ENCODE measurements around the gene MIEF2. TPM values are rescaled to one million over a fixed set of nuclear protein-coding genes. Genes with fewer than 3 reads are reported as not detected.
"Not testable (repeated sequence)": the region's sequence is repeated elsewhere in the genome, so short reads cannot be mapped to it uniquely, and the experiment has no call there.

MIEF2 gene
- total RNA-seq, 2 experiments from 2014 or later, result 9.0 to 11.1 TPM

- ChIA-PET CTCF (no interaction called here), POLR2A (no interaction called here)
- Mint-ChIP-seq H3K9me3 (ENCODE audit: insufficient read depth) (no peaks in the 10 kb centered on the region), H3K27me3 (ENCODE audit: low read depth) (no peaks in the 10 kb centered on the region), H3K27ac (no peak overlapping the region), H3K4me1 (ENCODE audit: low read depth) (no peaks in the 10 kb centered on the region), H3K36me3 (ENCODE audit: low read depth) (peaks cover 55% of the 10 kb centered on the region), H3K4me3 (no peak overlapping the region)
- ATAC-seq (no peak), DNase-seq (no peak)
Measured at GRCh38 chr17:18280249-18280648, 19.8 kb downstream of the MIEF2 start.

- H3K27me3 Mint-ChIP-seq (ENCODE audit: low read depth), result no peaks in the 10 kb centered on the region
- peaks cover 58% of the 10 kb centered on the region for H3K36me3 Mint-ChIP-seq (ENCODE audit: low read depth)
Measured at GRCh38 chr17:18280766-18281371, 20.4 kb downstream of the MIEF2 start.

GRCh38 chr17:18281788-18282187, 21.3 kb downstream of the MIEF2 start:
- Mint-ChIP-seq H3K4me3 (no peak overlapping the region), H3K9me3 (ENCODE audit: insufficient read depth) (no peaks in the 10 kb centered on the region), H3K27ac (no peak overlapping the region), H3K4me1 (ENCODE audit: low read depth) (no peaks in the 10 kb centered on the region), H3K36me3 (ENCODE audit: low read depth) (peaks cover 54% of the 10 kb centered on the region), H3K27me3 (ENCODE audit: low read depth) (no peaks in the 10 kb centered on the region)
- ChIA-PET POLR2A (no interaction called here), CTCF (no interaction called here)
- ATAC-seq (no peak), DNase-seq (no peak)

More at GRCh38 chr17:18280766-18281371, 20.4 kb downstream of the MIEF2 start:
- Mint-ChIP-seq H3K4me3 (no peak overlapping the region), H3K4me1 (ENCODE audit: low read depth) (no peaks in the 10 kb centered on the region), H3K9me3 (ENCODE audit: insufficient read depth) (no peaks in the 10 kb centered on the region), H3K27ac (no peak overlapping the region)
- POLR2A ChIA-PET, result no interaction called here
- DNase-seq (no peak), ATAC-seq (no peak)
- CTCF ChIA-PET, result no interaction called here

GRCh38 chr17:18285296-18285695, 24.8 kb downstream of the MIEF2 start:
- Mint-ChIP-seq H3K36me3 (ENCODE audit: low read depth) (peaks cover 62% of the 10 kb centered on the region), H3K27ac (no peak overlapping the region), H3K9me3 (ENCODE audit: insufficient read depth) (no peaks in the 10 kb centered on the region), H3K4me3 (no peak overlapping the region), H3K4me1 (ENCODE audit: low read depth) (no peaks in the 10 kb centered on the region), H3K27me3 (ENCODE audit: low read depth) (no peaks in the 10 kb centered on the region)
- ATAC-seq (no peak), DNase-seq (no peak)
- ChIA-PET CTCF (interaction anchor here (0.9 kb wide), 1 partner anchor 9 kb away, joined by 3 read pairs; no protein-coding TSS in a partner anchor), POLR2A (no interaction called here)

GRCh38 chr17:18291718-18292540, 31.5 kb downstream of the MIEF2 start:
- ChIA-PET CTCF (no interaction called here), POLR2A (no interaction called here)
- H3K9me3 Mint-ChIP-seq (ENCODE audit: insufficient read depth), result no peaks in the 10 kb centered on the region
- H3K36me3 Mint-ChIP-seq (ENCODE audit: low read depth), result peaks cover 55% of the 10 kb centered on the region
- H3K27ac Mint-ChIP-seq, result peak overlapping the region; percentile 30
- no peak for ATAC-seq
- no peak for DNase-seq
- no peaks in the 10 kb centered on the region for H3K4me1 Mint-ChIP-seq (ENCODE audit: low read depth)
- H3K27me3 Mint-ChIP-seq (ENCODE audit: low read depth), result no peaks in the 10 kb centered on the region
- H3K4me3 Mint-ChIP-seq, result no peak overlapping the region

- H3K9me3 Mint-ChIP-seq (ENCODE audit: insufficient read depth); H3K27ac Mint-ChIP-seq; H3K4me1 Mint-ChIP-seq (ENCODE audit: low read depth); ATAC-seq; DNase-seq; CTCF ChIA-PET; H3K27me3 Mint-ChIP-seq (ENCODE audit: low read depth); POLR2A ChIA-PET; H3K4me3 Mint-ChIP-seq: not testable (repeated sequence)
- H3K36me3 Mint-ChIP-seq (ENCODE audit: low read depth), result peaks cover 43% of the 10 kb centered on the region
Measured at GRCh38 chr17:18298061-18298460, 37.6 kb downstream of the MIEF2 start.

GRCh38 chr17:18300725-18301480, 40.4 kb downstream of the MIEF2 start:
- Mint-ChIP-seq H3K36me3 (ENCODE audit: low read depth) (peaks cover 50% of the 10 kb centered on the region), H3K27ac (no peak overlapping the region), H3K27me3 (ENCODE audit: low read depth) (no peaks in the 10 kb centered on the region), H3K9me3 (ENCODE audit: insufficient read depth) (no peaks in the 10 kb centered on the region), H3K4me3 (no peak overlapping the region), H3K4me1 (ENCODE audit: low read depth) (no peaks in the 10 kb centered on the region)
- DNase-seq (no peak), ATAC-seq (no peak)
- CTCF ChIA-PET, result no interaction called here
- POLR2A ChIA-PET, result interaction anchor here (1.0 kb wide), 1 partner anchor 11 kb away, joined by 3 read pairs; no protein-coding TSS in a partner anchor

- DNase-seq; H3K4me1 Mint-ChIP-seq (ENCODE audit: low read depth); ATAC-seq; H3K4me3 Mint-ChIP-seq; POLR2A ChIA-PET; H3K27me3 Mint-ChIP-seq (ENCODE audit: low read depth); H3K9me3 Mint-ChIP-seq (ENCODE audit: insufficient read depth); H3K27ac Mint-ChIP-seq; CTCF ChIA-PET: not testable (repeated sequence)
- peaks cover 52% of the 10 kb centered on the region for H3K36me3 Mint-ChIP-seq (ENCODE audit: low read depth)
Measured at GRCh38 chr17:18303206-18303605, 42.7 kb downstream of the MIEF2 start.

- ATAC-seq (no peak), DNase-seq (no peak)
- POLR2A ChIA-PET, result no interaction called here
- CTCF ChIA-PET, result no interaction called here
- no peaks in the 10 kb centered on the region for H3K27me3 Mint-ChIP-seq (ENCODE audit: low read depth)
- H3K9me3 Mint-ChIP-seq (ENCODE audit: insufficient read depth), result no peaks in the 10 kb centered on the region
- H3K4me1 Mint-ChIP-seq (ENCODE audit: low read depth), result peaks cover 30% of the 10 kb centered on the region
- peaks cover 56% of the 10 kb centered on the region for H3K36me3 Mint-ChIP-seq (ENCODE audit: low read depth)
- no peak overlapping the region for H3K27ac Mint-ChIP-seq
- H3K4me3 Mint-ChIP-seq, result no peak overlapping the region
Measured at GRCh38 chr17:18309202-18309601, 48.7 kb downstream of the MIEF2 start.

GRCh38 chr17:18314059-18314730, 53.7 kb downstream of the MIEF2 start:
- Mint-ChIP-seq H3K27ac (peak overlapping the region; percentile 98), H3K27me3 (ENCODE audit: low read depth) (no peaks in the 10 kb centered on the region), H3K4me3 (peak overlapping the region; percentile 84), H3K9me3 (ENCODE audit: insufficient read depth) (no peaks in the 10 kb centered on the region), H3K36me3 (ENCODE audit: low read depth) (peaks cover 64% of the 10 kb centered on the region), H3K4me1 (ENCODE audit: low read depth) (peaks cover 65% of the 10 kb centered on the region)
- peak; percentile 29 for DNase-seq
- peak; percentile 13 for ATAC-seq
- CTCF ChIA-PET, result interaction anchor here (0.8 to 1.0 kb wide), 2 partner anchors 104 to 312 kb away, joined by 3 read pairs; no protein-coding TSS in a partner anchor
- POLR2A ChIA-PET, result interaction anchor here (0.7 to 0.9 kb wide), 3 partner anchors 14 to 993 kb away, joined by 3 to 5 read pairs (median 3); no protein-coding TSS in a partner anchor

GRCh38 chr17:18314731-18315561, 54.5 kb downstream of the MIEF2 start, which contains the start of the genes SMCR8 and TOP3A:
SMCR8 (plus strand) TSS chr17:18315293; CDS start chr17:18315790, 497 bp downstream.
TOP3A (minus strand) TSS chr17:18314994; CDS start chr17:18314778, 216 bp downstream.
- peak; percentile 99 for DNase-seq
- H3K27me3 Mint-ChIP-seq (ENCODE audit: low read depth), result no peaks in the 10 kb centered on the region
- peak; percentile 96 for ATAC-seq
- POLR2A ChIA-PET, result interaction anchor here (0.7 to 1.2 kb wide), 6 partner anchors 13 to 992 kb away, joined by 3 to 5 read pairs (median 3); no protein-coding TSS in a partner anchor
- H3K27ac Mint-ChIP-seq, result peak within 1 kb of the TSS; percentile 98
- H3K4me3 Mint-ChIP-seq, result peak within 1 kb of the TSS; percentile 84
- peaks cover 66% of the 10 kb centered on the region for H3K36me3 Mint-ChIP-seq (ENCODE audit: low read depth)
- no peaks in the 10 kb centered on the region for H3K9me3 Mint-ChIP-seq (ENCODE audit: insufficient read depth)
- H3K4me1 Mint-ChIP-seq (ENCODE audit: low read depth), result peaks cover 72% of the 10 kb centered on the region
- CTCF ChIA-PET, result interaction anchor here (1.0 kb wide), 1 partner anchor 105 kb away, joined by 3 read pairs; no protein-coding TSS in a partner anchor

All from activated CD8-positive, alpha-beta T cell treated with anti-CD3 and anti-CD28 coated beads, Interleukin-2, amount 10 ng/mL, durations not matched to agents 7 days and 5 days (primary cell).